ENCODE data around the gene SST.

The SST gene

DNA sequence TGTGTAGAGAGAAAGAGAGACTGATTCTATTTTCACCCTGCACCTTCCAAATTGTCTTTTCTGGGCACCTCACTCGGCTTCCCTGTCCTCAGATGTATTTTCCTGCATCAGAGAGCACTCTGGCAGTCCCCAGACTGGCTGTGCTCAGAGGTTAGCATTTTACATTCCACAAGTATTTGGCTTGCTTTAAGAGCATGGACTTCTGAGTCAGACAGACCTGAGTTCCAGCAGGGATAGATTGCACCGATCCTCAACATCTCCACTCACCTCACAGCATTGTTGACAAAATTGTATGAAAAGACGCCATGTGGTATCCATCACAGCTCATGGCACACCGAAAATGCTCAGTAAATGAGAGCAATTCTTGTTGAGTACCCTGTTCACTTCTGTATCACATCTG is 45.6 kb downstream of the SST start:
- H3K9me3 ChIP-seq: no peaks in the 10 kb centered on the region
- no peak overlapping the region for H3K27ac ChIP-seq
- TF ChIP-seq, protein P1, sequence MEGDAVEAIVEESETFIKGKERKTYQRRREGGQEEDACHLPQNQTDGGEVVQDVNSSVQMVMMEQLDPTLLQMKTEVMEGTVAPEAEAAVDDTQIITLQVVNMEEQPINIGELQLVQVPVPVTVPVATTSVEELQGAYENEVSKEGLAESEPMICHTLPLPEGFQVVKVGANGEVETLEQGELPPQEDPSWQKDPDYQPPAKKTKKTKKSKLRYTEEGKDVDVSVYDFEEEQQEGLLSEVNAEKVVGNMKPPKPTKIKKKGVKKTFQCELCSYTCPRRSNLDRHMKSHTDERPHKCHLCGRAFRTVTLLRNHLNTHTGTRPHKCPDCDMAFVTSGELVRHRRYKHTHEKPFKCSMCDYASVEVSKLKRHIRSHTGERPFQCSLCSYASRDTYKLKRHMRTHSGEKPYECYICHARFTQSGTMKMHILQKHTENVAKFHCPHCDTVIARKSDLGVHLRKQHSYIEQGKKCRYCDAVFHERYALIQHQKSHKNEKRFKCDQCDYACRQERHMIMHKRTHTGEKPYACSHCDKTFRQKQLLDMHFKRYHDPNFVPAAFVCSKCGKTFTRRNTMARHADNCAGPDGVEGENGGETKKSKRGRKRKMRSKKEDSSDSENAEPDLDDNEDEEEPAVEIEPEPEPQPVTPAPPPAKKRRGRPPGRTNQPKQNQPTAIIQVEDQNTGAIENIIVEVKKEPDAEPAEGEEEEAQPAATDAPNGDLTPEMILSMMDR (IDR thresholded peaks at IDR 0.05): no peak
- no peaks in the 10 kb centered on the region for H3K36me3 ChIP-seq
- H3K4me3 ChIP-seq: no peak overlapping the region
- no peak for DNase-seq
- intact Hi-C loops (cut with DNase I; ENCODE audit: low total_unique reads): no loop called here
- no peaks in the 10 kb centered on the region for H3K4me1 ChIP-seq
- peaks cover 0 to 8% of the 10 kb centered on the region in 2 donors for H3K27me3 ChIP-seq

DNA sequence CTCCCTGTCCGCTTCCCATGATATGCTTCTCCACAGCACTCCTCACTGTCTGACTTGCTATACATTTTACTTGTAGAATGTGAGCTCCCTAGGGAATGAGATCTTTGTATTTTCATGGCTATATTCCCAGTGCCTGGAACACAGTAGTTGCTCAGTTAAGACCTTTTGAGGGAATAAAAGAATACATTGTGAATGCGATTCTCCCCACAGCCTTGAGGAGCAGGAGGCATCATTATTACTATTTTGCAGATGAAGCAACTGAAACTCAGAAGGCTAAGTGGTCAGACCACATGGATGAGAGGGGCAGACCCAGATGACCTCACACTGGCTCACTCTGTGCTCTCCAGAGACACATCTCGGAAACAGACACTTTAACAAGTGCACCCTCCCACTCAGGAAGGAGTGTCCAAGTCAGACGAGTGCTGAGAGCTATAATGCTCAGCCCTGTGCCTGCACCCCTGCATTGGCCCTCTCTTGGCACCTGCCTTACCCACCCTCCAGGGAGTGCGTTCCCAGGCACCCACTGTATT is 46.8 kb downstream of the SST start:
- no peak for DNase-seq
- Histone ChIP-seq H3K4me3 (no peak overlapping the region), H3K27ac (no peak overlapping the region), H3K4me1 (no peaks in the 10 kb centered on the region), H3K27me3 (peaks cover 0 to 8% of the 10 kb centered on the region in 2 donors), H3K9me3 (no peaks in the 10 kb centered on the region), H3K36me3 (no peaks in the 10 kb centered on the region)
- intact Hi-C loops (cut with DNase I; ENCODE audit: low total_unique reads): no loop called here
- TF ChIP-seq, protein P1 (IDR thresholded peaks at IDR 0.05): no peak

DNA sequence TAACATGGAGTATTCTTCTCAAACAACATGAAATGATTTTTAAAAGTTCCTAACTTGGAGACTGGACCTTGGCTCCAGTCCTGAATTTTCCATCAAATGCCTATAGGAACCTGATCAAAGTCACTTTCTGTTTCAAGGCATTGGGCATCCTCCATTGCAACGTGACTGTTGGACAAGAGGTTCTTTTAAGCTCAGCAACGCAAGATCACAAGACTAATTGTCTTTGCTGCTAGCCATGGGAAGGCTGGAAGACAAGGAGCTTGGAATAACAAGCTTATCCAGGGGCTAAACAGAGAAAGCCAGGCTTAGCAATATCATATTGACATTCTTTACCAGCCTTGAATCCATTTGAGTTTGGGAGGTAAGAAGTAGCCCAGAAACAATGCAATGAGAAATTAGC is 48.3 kb downstream of the SST start:
- TF ChIP-seq, protein P1 (IDR thresholded peaks at IDR 0.05): no peak

DNA sequence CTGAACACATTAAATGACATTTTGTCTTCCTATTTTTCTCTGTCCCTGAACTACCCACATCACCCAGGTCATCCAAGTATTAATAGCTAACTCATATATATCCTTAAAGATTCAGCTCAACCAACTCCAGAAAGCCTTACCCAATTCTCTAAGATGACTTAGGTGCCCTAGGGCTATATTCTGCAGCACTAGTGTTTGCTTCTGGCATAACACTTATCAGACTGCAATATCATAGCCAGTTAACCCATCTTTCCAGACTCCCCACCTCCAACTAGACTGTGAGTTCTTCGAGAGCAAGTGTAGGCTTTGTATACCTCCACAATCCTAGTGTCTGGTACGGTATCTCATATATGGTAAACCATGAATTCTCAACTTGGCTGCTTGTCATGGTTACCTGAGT is 50.7 kb downstream of the SST start:
- Histone ChIP-seq H3K9me3 (no peaks in the 10 kb centered on the region), H3K36me3 (no peaks in the 10 kb centered on the region), H3K4me1 (no peaks in the 10 kb centered on the region), H3K4me3 (no peak overlapping the region), H3K27me3 (peaks cover 0 to 8% of the 10 kb centered on the region in 2 donors), H3K27ac (no peak overlapping the region)
- intact Hi-C loops (cut with DNase I; ENCODE audit: low total_unique reads): no loop called here
- no peak for DNase-seq
- TF ChIP-seq, protein P1 (IDR thresholded peaks at IDR 0.05): no peak

More for the DNA sequence above, 48.3 kb downstream of the SST start:
- DNase-seq: no peak
- Histone ChIP-seq H3K27me3 (peaks cover 0 to 8% of the 10 kb centered on the region in 2 donors), H3K27ac (no peak overlapping the region), H3K9me3 (no peaks in the 10 kb centered on the region), H3K36me3 (no peaks in the 10 kb centered on the region), H3K4me3 (no peak overlapping the region), H3K4me1 (no peaks in the 10 kb centered on the region)
- intact Hi-C loops (cut with DNase I; ENCODE audit: low total_unique reads): no loop called here

Measured in tibial artery (tissue), 4 donors.